Osteocyte (in vitro differentiated cells): ENCODE results near the gene LMCD1. TPM values are rescaled to one million over a fixed set of nuclear protein-coding genes. Genes with fewer than 3 reads are reported as not detected.
A peak's percentile ranks its signal among the peaks of the same experiment; 100 is the strongest.

Source experiments
- DNase-seq: peaks from one replicate; pipeline ENCODE4 v3.0.0; 2021; ENCODE audit warnings: mixed read lengths; ENCODE audit not compliant: unreplicated experiment; ENCODE audit errors: extremely low spot score
- H3K27ac Mint-ChIP-seq: one replicate; pipeline ENCODE4 v1.8.0; 2021; ENCODE audit warnings: mild to moderate bottlenecking, mixed read lengths; ENCODE audit not compliant: unreplicated experiment
- H3K27me3 Mint-ChIP-seq: one replicate; pipeline ENCODE4 v1.8.0; 2021; ENCODE audit warnings: mixed read lengths; ENCODE audit not compliant: unreplicated experiment
- H3K36me3 Mint-ChIP-seq: one replicate; pipeline ENCODE4 v1.8.0; 2021; ENCODE audit warnings: mixed read lengths; ENCODE audit not compliant: unreplicated experiment
- H3K4me1 Mint-ChIP-seq: one replicate; pipeline ENCODE4 v1.8.0; 2021; ENCODE audit warnings: mixed read lengths; ENCODE audit not compliant: unreplicated experiment
- H3K4me3 Mint-ChIP-seq: one replicate; pipeline ENCODE4 v1.8.0; 2021; ENCODE audit warnings: mild to moderate bottlenecking, moderate library complexity, mixed read lengths; ENCODE audit not compliant: unreplicated experiment
- H3K9me3 Mint-ChIP-seq: one replicate; pipeline ENCODE4 v1.8.0; 2021; ENCODE audit warnings: mixed read lengths; ENCODE audit not compliant: unreplicated experiment
- total RNA-seq: library from RNA; stranded (reverse); gene quantifications from 2 replicates; pipeline ENCODE4 v1.2.1, GENCODE V29; 2021
- TF ChIP-seq, protein P1 (sequence below): fragments of 200-600 bp; sonication (generic); IDR thresholded peaks from 2 replicates; pipeline ENCODE4 v1.5.0; 2021; ENCODE audit warnings: antibody characterized with exemption, mild to moderate bottlenecking, moderate library complexity

The LMCD1 gene
- total RNA-seq, 1 donor from 2014 or later: 136 TPM

DNA sequence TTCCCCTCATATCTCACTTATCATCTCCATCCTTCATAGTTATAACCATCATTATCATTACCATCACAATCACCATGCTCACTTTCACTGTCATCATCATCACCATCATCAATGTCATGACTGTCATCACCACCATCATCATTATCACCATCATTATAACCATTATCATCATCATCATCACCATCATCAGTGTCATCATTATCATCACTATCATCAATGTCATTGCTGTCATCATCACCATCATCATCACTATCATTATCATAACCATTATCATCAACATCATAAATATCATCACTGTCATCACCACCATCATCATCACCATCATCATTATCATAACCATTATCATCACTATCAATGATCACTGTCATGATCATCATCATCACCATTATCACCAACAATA lies 98.8 kb downstream of the LMCD1 start:
- Mint-ChIP-seq H3K4me1 (peaks cover 19% of the 10 kb centered on the region), H3K27ac (no peak overlapping the region), H3K36me3 (no peaks in the 10 kb centered on the region), H3K4me3 (no peak overlapping the region), H3K9me3 (no peaks in the 10 kb centered on the region), H3K27me3 (no peaks in the 10 kb centered on the region)
- TF ChIP-seq, protein P1, sequence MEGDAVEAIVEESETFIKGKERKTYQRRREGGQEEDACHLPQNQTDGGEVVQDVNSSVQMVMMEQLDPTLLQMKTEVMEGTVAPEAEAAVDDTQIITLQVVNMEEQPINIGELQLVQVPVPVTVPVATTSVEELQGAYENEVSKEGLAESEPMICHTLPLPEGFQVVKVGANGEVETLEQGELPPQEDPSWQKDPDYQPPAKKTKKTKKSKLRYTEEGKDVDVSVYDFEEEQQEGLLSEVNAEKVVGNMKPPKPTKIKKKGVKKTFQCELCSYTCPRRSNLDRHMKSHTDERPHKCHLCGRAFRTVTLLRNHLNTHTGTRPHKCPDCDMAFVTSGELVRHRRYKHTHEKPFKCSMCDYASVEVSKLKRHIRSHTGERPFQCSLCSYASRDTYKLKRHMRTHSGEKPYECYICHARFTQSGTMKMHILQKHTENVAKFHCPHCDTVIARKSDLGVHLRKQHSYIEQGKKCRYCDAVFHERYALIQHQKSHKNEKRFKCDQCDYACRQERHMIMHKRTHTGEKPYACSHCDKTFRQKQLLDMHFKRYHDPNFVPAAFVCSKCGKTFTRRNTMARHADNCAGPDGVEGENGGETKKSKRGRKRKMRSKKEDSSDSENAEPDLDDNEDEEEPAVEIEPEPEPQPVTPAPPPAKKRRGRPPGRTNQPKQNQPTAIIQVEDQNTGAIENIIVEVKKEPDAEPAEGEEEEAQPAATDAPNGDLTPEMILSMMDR: no peak
- DNase-seq: no peak

DNA sequence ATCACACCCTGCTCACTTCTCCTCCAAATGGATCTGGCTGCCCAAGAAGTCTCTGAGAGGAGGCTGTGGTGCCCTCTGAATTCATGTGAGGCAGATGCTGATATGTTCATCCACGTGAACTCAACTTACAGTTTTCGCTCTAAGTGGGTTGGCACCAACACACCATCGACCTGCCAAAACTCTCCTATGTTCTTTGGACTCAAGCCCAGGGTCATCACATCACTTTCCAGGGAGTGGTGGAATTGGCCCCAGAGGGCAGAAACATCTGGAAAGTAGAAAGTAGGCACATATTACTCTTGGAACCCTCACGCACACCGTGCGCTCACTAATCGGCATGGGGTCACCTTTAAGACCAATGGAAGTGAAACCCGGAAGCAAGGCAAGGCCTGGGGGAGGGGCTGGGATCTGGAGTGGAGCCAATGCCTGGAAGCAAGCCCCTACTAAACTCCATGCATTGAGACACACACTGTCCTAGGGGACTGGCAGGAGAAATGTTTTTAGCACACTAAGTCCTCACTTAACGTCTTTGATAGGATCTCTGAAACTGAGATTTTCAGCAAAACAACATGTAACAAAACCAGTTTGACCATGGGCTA lies 101.6 kb downstream of the LMCD1 start:
- Mint-ChIP-seq H3K27me3 (no peaks in the 10 kb centered on the region), H3K4me3 (no peak overlapping the region), H3K27ac (peak overlapping the region; percentile 39), H3K4me1 (peaks cover 27% of the 10 kb centered on the region), H3K9me3 (no peaks in the 10 kb centered on the region), H3K36me3 (no peaks in the 10 kb centered on the region)
- TF ChIP-seq, protein P1: no peak
- peak; percentile 65 for DNase-seq

DNA sequence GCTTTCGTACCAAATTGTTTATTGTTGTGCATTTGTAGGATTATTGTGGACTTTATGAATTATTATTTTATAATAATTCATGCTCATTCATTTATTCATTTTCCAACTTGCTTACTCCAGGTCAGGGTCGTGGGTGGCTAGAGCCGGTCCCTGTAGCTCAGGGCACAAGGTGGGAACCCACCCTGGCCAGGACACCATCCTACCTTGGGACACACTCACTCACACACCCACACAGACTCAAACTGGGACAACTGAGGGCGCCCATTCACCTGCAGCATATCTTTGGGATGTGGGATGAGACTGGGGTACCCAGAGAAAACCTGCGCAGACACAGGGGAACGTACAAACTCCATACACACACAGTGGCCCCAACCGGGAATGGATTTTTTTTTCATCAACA lies 102.4 kb downstream of the LMCD1 start:
- Mint-ChIP-seq H3K4me1 (peaks cover 24% of the 10 kb centered on the region), H3K27ac (no peak overlapping the region), H3K9me3 (no peaks in the 10 kb centered on the region), H3K36me3 (no peaks in the 10 kb centered on the region), H3K4me3 (no peak overlapping the region), H3K27me3 (no peaks in the 10 kb centered on the region)
- DNase-seq: peak; percentile 56
- TF ChIP-seq, protein P1: no peak

- Mint-ChIP-seq H3K27ac (no peak overlapping the region), H3K4me1 (peaks cover 24% of the 10 kb centered on the region), H3K27me3 (no peaks in the 10 kb centered on the region), H3K9me3 (no peaks in the 10 kb centered on the region), H3K36me3 (no peaks in the 10 kb centered on the region), H3K4me3 (no peak overlapping the region)
- TF ChIP-seq, protein P1: no peak
- peak; percentile 34 for DNase-seq
Observed at GRCh38 chr3:8604988-8605387, 103.4 kb downstream of the LMCD1 start.

GRCh38 chr3:8606701-8607231 lies 105.1 kb downstream of the LMCD1 start:
- DNase-seq: no peak
- TF ChIP-seq, protein P1: no peak

More at GRCh38 chr3:8606701-8607231, 105.1 kb downstream of the LMCD1 start:
- Mint-ChIP-seq H3K4me1 (peaks cover 29% of the 10 kb centered on the region), H3K9me3 (no peaks in the 10 kb centered on the region), H3K27ac (peak overlapping the region; percentile 61), H3K36me3 (no peaks in the 10 kb centered on the region), H3K27me3 (no peaks in the 10 kb centered on the region), H3K4me3 (no peak overlapping the region)
